Activated CD8-positive, alpha-beta T cell treated with anti-CD3 and anti-CD28 coated beads for 36 hours (primary cell): ENCODE measurements around the gene PDP2. TPM values are rescaled to one million over a fixed set of nuclear protein-coding genes. Genes with fewer than 3 reads are reported as not detected.
"Not testable (repeated sequence)": the region's sequence is repeated elsewhere in the genome, so short reads cannot be mapped to it uniquely, and the experiment has no call there.

Source experiments
- ATAC-seq: fragments of 200-7000 bp; cut with Tn5 transposase; one replicate; pipeline ENCODE4 v1.10.0; 2021; ENCODE audit warnings: mild to moderate bottlenecking, moderate library complexity
- CTCF ChIA-PET: fragments of 350-600 bp; sonication (Branson Sonifier 250); formaldehyde crosslinking; loops from one replicate; lab custom pipeline; 2021; ENCODE audit warnings: antibody characterized with exemption; lab: Charles Lee
- POLR2A ChIA-PET: fragments of 350-600 bp; sonication (Branson Sonifier 250); formaldehyde crosslinking; loops from one replicate; lab custom pipeline; 2021; ENCODE audit warnings: antibody characterized with exemption; lab: Charles Lee
- DNase-seq: peaks from one replicate; pipeline ENCODE4 v3.0.0-alpha.2; 2020
- H3K27ac Mint-ChIP-seq: one replicate; pipeline ENCODE4 v1.8.0; 2021; ENCODE audit warnings: mild to moderate bottlenecking, mixed read lengths
- H3K27me3 Mint-ChIP-seq: one replicate; pipeline ENCODE4 v1.8.0; 2021; ENCODE audit warnings: mixed read lengths
- H3K36me3 Mint-ChIP-seq: one replicate; pipeline ENCODE4 v1.8.0; 2021; ENCODE audit warnings: low read depth, mixed read lengths
- H3K4me1 Mint-ChIP-seq: one replicate; pipeline ENCODE4 v1.8.0; 2021; ENCODE audit warnings: low read depth, mixed read lengths
- H3K4me3 Mint-ChIP-seq: one replicate; pipeline ENCODE4 v1.8.0; 2021; ENCODE audit warnings: mild to moderate bottlenecking, moderate library complexity, mixed read lengths
- H3K9me3 Mint-ChIP-seq: one replicate; pipeline ENCODE4 v1.8.0; 2021; ENCODE audit warnings: mixed read lengths
- CTCF ChIP-seq: fragments of 200-600 bp; IDR thresholded peaks from one replicate; pipeline ENCODE4 v1.8.0; 2022; ENCODE audit warnings: antibody characterized with exemption, mild to moderate bottlenecking
- intact Hi-C: fragments of 100-400 bp; cut with micrococcal nuclease; formaldehyde crosslinking; loops from one replicate; pipeline ENCODE4 v1.10.0; 2022
- total RNA-seq, 2 experiments: library from RNA; stranded (reverse); gene quantifications; one replicate each; pipeline ENCODE4 v1.2.3, GENCODE V29; 2021

Gene PDP2
- total RNA-seq, 2 experiments from 2014 or later = 31.2 to 38.1 TPM

- no peak for TF ChIP-seq CTCF
- no peak overlapping the region for H3K27ac Mint-ChIP-seq
- ATAC-seq = no peak
- H3K9me3 Mint-ChIP-seq = no peaks in the 10 kb centered on the region
- CTCF ChIA-PET = interaction anchor here (1.2 to 2.1 kb wide), 4 partner anchors 10 to 61 kb away, joined by 3 to 8 read pairs (median 6); partner anchors contain the start of gene NAE1
- no peak overlapping the region for H3K4me3 Mint-ChIP-seq
- intact Hi-C loops = no loop called here
- POLR2A ChIA-PET = interaction anchor here (1.7 to 3.1 kb wide), 2 partner anchors 11 to 122 kb away, joined by 3 to 14 read pairs; partner anchors contain the start of gene PDP2
- no peak for DNase-seq
- H3K4me1 Mint-ChIP-seq = peaks cover 18% of the 10 kb centered on the region
- H3K27me3 Mint-ChIP-seq = no peaks in the 10 kb centered on the region
- peaks cover 29% of the 10 kb centered on the region for H3K36me3 Mint-ChIP-seq
These were observed 11.5 kb downstream of the PDP2 start for GRCh38 chr16:66891797-66892196.

GRCh38 chr16:66894055-66894454 lies 13.7 kb downstream of the PDP2 start:
- no peak for ATAC-seq
- Mint-ChIP-seq H3K4me1 (peaks cover 3% of the 10 kb centered on the region), H3K36me3 (peaks cover 18% of the 10 kb centered on the region), H3K4me3 (no peak overlapping the region), H3K9me3 (no peaks in the 10 kb centered on the region), H3K27ac (no peak overlapping the region), H3K27me3 (no peaks in the 10 kb centered on the region)
- no peak for DNase-seq
- CTCF ChIA-PET = interaction anchor here (1.2 to 4.3 kb wide), 7 partner anchors 10 to 261 kb away, joined by 3 to 54 read pairs (median 5); partner anchors contain the start of genes NAE1, PDP2 and RRAD
- TF ChIP-seq CTCF = no peak
- intact Hi-C loops = no loop called here
- POLR2A ChIA-PET = interaction anchor here (1.4 to 6.3 kb wide), 2 partner anchors 13 to 40 kb away, joined by 3 to 28 read pairs; partner anchors contain the start of genes CIAO2B and PDP2

- ChIA-PET POLR2A (interaction anchor here (0.8 to 6.3 kb wide), 7 partner anchors 9 to 81 kb away, joined by 3 to 28 read pairs (median 3); partner anchors contain the start of genes CIAO2B and PDP2), CTCF (interaction anchor here (0.5 to 4.3 kb wide), 27 partner anchors 9 to 260 kb away, joined by 3 to 54 read pairs (median 4); partner anchors contain the start of genes CDH16, CES3, CIAO2B and NAE1)
- TF ChIP-seq CTCF = peak; percentile 61
- DNase-seq (peak; percentile 77), ATAC-seq (peak; percentile 92)
- intact Hi-C loops = no loop called here
- Mint-ChIP-seq H3K36me3 (peaks cover 16% of the 10 kb centered on the region), H3K9me3 (no peaks in the 10 kb centered on the region), H3K27me3 (no peaks in the 10 kb centered on the region), H3K27ac (no peak overlapping the region), H3K4me3 (no peak overlapping the region), H3K4me1 (peaks cover 3% of the 10 kb centered on the region)
These were observed 14.8 kb downstream of the PDP2 start for GRCh38 chr16:66894948-66895688.

- POLR2A ChIA-PET = interaction anchor here (1.0 to 6.3 kb wide), 5 partner anchors 14 to 80 kb away, joined by 3 to 28 read pairs (median 3); partner anchors contain the start of gene PDP2
- ATAC-seq = no peak
- Mint-ChIP-seq H3K9me3 (no peaks in the 10 kb centered on the region), H3K27ac (no peak overlapping the region), H3K27me3 (no peaks in the 10 kb centered on the region), H3K4me3 (no peak overlapping the region), H3K36me3 (peaks cover 16% of the 10 kb centered on the region), H3K4me1 (peaks cover 3% of the 10 kb centered on the region)
- no peak for TF ChIP-seq CTCF
- intact Hi-C loops = no loop called here
- DNase-seq = no peak
- CTCF ChIA-PET = interaction anchor here (0.5 to 4.3 kb wide), 23 partner anchors 8 to 260 kb away, joined by 3 to 54 read pairs (median 4); partner anchors contain the start of genes CDH16, CES3, CIAO2B and NAE1
These were observed 15.3 kb downstream of the PDP2 start for GRCh38 chr16:66895689-66895979.

- DNase-seq (no peak), ATAC-seq (no peak)
- ChIA-PET CTCF (interaction anchor here (0.5 to 4.3 kb wide), 18 partner anchors 8 to 259 kb away, joined by 3 to 54 read pairs (median 5); partner anchors contain the start of genes CDH16, CES3, CIAO2B and PDP2), POLR2A (interaction anchor here (1.1 to 6.3 kb wide), 3 partner anchors 15 to 80 kb away, joined by 3 to 28 read pairs (median 3); partner anchors contain the start of gene PDP2)
- TF ChIP-seq CTCF = no peak
- H3K9me3 Mint-ChIP-seq = no peaks in the 10 kb centered on the region
- no peak overlapping the region for H3K27ac Mint-ChIP-seq
- intact Hi-C loops = no loop called here
- peaks cover 15% of the 10 kb centered on the region for H3K36me3 Mint-ChIP-seq
- H3K4me1 Mint-ChIP-seq = peaks cover 3% of the 10 kb centered on the region
- H3K27me3 Mint-ChIP-seq = no peaks in the 10 kb centered on the region
- H3K4me3 Mint-ChIP-seq = no peak overlapping the region
These were observed 15.7 kb downstream of the PDP2 start for GRCh38 chr16:66895999-66896398.

GRCh38 chr16:66896682-66897081 lies 16.4 kb downstream of the PDP2 start:
- POLR2A ChIA-PET = interaction anchor here (1.0 to 6.3 kb wide), 3 partner anchors 9 to 22 kb away, joined by 3 to 28 read pairs (median 3); partner anchors contain the start of gene PDP2
- H3K9me3 Mint-ChIP-seq, ATAC-seq, H3K4me1 Mint-ChIP-seq, H3K36me3 Mint-ChIP-seq, intact Hi-C loops, H3K4me3 Mint-ChIP-seq, H3K27me3 Mint-ChIP-seq, DNase-seq, H3K27ac Mint-ChIP-seq: not testable (repeated sequence)
- CTCF ChIA-PET = interaction anchor here (0.6 to 4.3 kb wide), 9 partner anchors 10 to 560 kb away, joined by 3 to 54 read pairs (median 5); partner anchors contain the start of genes CES3 and RRAD
